Endothelial cell of umbilical vein (primary cell): Measurements from ENCODE around the gene TNPO1. TPM values are rescaled to one million over a fixed set of nuclear protein-coding genes. Genes with fewer than 3 reads are reported as not detected.

Experiments
- BruUV-seq: library from RNA; stranded (reverse); fragments of 400-500 nt; replicated peaks from 2 replicates; lab custom pipeline; 2021; lab: Mats Ljungman, UMichigan
- CTCF ChIA-PET: fragments of 300-600, 350-600 bp; sonication (Branson Sonifier 250); formaldehyde crosslinking; loops from one replicate; lab custom pipeline; 2021; ENCODE audit warnings: antibody characterized with exemption, inconsistent platforms; lab: Charles Lee
- POLR2A ChIA-PET: fragments of 300-600, 350-600 bp; sonication (Branson Sonifier 250); formaldehyde crosslinking; loops from one replicate; lab custom pipeline; 2021; ENCODE audit warnings: antibody characterized with exemption, inconsistent platforms; lab: Charles Lee
- DNase-seq: peaks from one replicate; pipeline ENCODE4 v3.0.0-alpha.2; 2011; ENCODE audit warnings: low read depth, low spot score
- FAIRE-seq: peaks from 2 replicates; lab custom pipeline; 2011; peaks lifted over from hg19 to GRCh38; lab: Jason Lieb, UNC
- H2AFZ ChIP-seq: 2 replicates; pipeline ENCODE4 v1.6.0; 2012; ENCODE audit warnings: low read depth, low read length, control low read depth, inconsistent platforms
- H3K27ac ChIP-seq: 2 replicates; pipeline ENCODE4 v1.5.1; 2011; ENCODE audit warnings: low read depth, mild to moderate bottlenecking, control low read depth, low read length, moderate library complexity; ENCODE audit not compliant: insufficient read depth
- H3K27me3 ChIP-seq, 2 experiments: 2 replicates each; pipeline versions ENCODE4 v1.6.0 to v1.6.1; 2011; ENCODE audit warnings: low read length in 2 of 2, mixed read lengths in 1 of 2; ENCODE audit not compliant: control insufficient read depth in 2 of 2, insufficient read depth in 2 of 2
- H3K36me3 ChIP-seq, 2 experiments: 2 replicates in 1 of 2; 3 replicates in 1 of 2; pipeline ENCODE4 v1.5.1; 2011; ENCODE audit warnings: low read length in 2 of 2, mild to moderate bottlenecking in 1 of 2, moderate library complexity in 1 of 2; ENCODE audit not compliant: control insufficient read depth in 2 of 2, insufficient read depth in 2 of 2; ENCODE audit errors: extremely low read depth in 1 of 2
- H3K4me1 ChIP-seq: 3 replicates; pipeline ENCODE4 v1.5.1; 2011; ENCODE audit warnings: mild to moderate bottlenecking, low read length; ENCODE audit not compliant: control insufficient read depth, insufficient read depth; ENCODE audit errors: extremely low read depth
- H3K4me2 ChIP-seq: 2 replicates; pipeline ENCODE4 v1.6.1; 2011; ENCODE audit warnings: low read length, control low read depth, mixed read lengths; ENCODE audit not compliant: insufficient read depth
- H3K4me3 ChIP-seq, 3 experiments: fragments of 200-600 bp in 1 of 3; sonication (generic), shearing (Covaris generic) in 1 of 3; replicated peaks in 1 of 3; 2 replicates each; pipeline ENCODE4 v1.5.1; 2011 to 2016; ENCODE audit warnings: control low read depth in 3 of 3, low read length in 3 of 3, mild to moderate bottlenecking in 2 of 3, inconsistent platforms in 1 of 3, low read depth in 1 of 3, moderate library complexity in 1 of 3; ENCODE audit not compliant: insufficient read depth in 1 of 3
- H3K79me2 ChIP-seq: 2 replicates; pipeline ENCODE4 v1.6.0; 2012; ENCODE audit warnings: low read length, inconsistent platforms; ENCODE audit not compliant: control insufficient read depth, insufficient read depth
- H3K9ac ChIP-seq: replicated peaks from 2 replicates; pipeline ENCODE3; 2011; ENCODE audit warnings: low read length, control low read depth; ENCODE audit not compliant: insufficient read depth; ENCODE audit errors: extremely low read depth
- H3K9me1 ChIP-seq: replicated peaks from 3 replicates; pipeline ENCODE4 v1.6.0; 2011; ENCODE audit warnings: mild to moderate bottlenecking, low read length; ENCODE audit not compliant: control insufficient read depth, insufficient read depth; ENCODE audit errors: extremely low read depth
- H3K9me3 ChIP-seq: replicated peaks from 2 replicates; pipeline ENCODE4 v1.5.1; 2012; ENCODE audit warnings: low read length, inconsistent platforms; ENCODE audit not compliant: control insufficient read depth, insufficient read depth
- H4K20me1 ChIP-seq: replicated peaks from 2 replicates; pipeline ENCODE3; 2011; ENCODE audit warnings: mild to moderate bottlenecking, low read length; ENCODE audit not compliant: control insufficient read depth, insufficient read depth; ENCODE audit errors: extremely low read depth
- CTCF ChIP-seq, 2 donors: IDR thresholded peaks; 1 replicate in 1 of 2; 2 replicates in 1 of 2; pipeline ENCODE4 v1.5.1; 2011; ENCODE audit warnings: low read length in 2 of 2, mild to moderate bottlenecking in 2 of 2, moderate library complexity in 2 of 2, control low read depth in 1 of 2, inconsistent platforms in 1 of 2, low read depth in 1 of 2; ENCODE audit not compliant: insufficient read depth in 1 of 2; ENCODE audit errors: extremely low read depth in 1 of 2
- EZH2 ChIP-seq: IDR thresholded peaks from 2 replicates; pipeline ENCODE4 v1.6.1; 2012; ENCODE audit warnings: borderline replicate concordance, low read depth, mild to moderate bottlenecking, moderate library complexity, low read length, inconsistent platforms; ENCODE audit not compliant: severe bottlenecking
- FOS ChIP-seq: IDR thresholded peaks from 2 replicates; pipeline ENCODE4 v1.6.1; 2011; ENCODE audit warnings: mild to moderate bottlenecking, low read length, moderate library complexity, borderline replicate concordance; ENCODE audit not compliant: insufficient read depth
- GATA2 ChIP-seq: IDR thresholded peaks from 2 replicates; pipeline ENCODE4 v1.7.0; 2011; ENCODE audit warnings: low read depth, mild to moderate bottlenecking, moderate library complexity, mixed read lengths, low read length; ENCODE audit not compliant: insufficient read length, insufficient read depth
- JUN ChIP-seq: IDR thresholded peaks from 2 replicates; pipeline ENCODE4 v1.6.1; 2011; ENCODE audit warnings: borderline replicate concordance, low read depth; ENCODE audit not compliant: insufficient read length, insufficient read depth
- MYC ChIP-seq: IDR thresholded peaks from one replicate; pipeline ENCODE4 v1.6.1; 2011; ENCODE audit warnings: mild to moderate bottlenecking, low read depth, low read length
- POLR2A ChIP-seq: IDR thresholded peaks from 2 replicates; pipeline ENCODE4 v1.6.1; 2012; ENCODE audit warnings: low read depth, mild to moderate bottlenecking, control low read depth, low read length
- POLR2AphosphoS5 ChIP-seq: IDR thresholded peaks from 2 replicates; pipeline ENCODE4 v1.6.1; 2012; ENCODE audit warnings: low read depth, mild to moderate bottlenecking, control low read depth, low read length, moderate library complexity; ENCODE audit not compliant: insufficient read depth
- dilution Hi-C: fragments of 300-500 bp; cut with MboI; formaldehyde crosslinking; loops from one replicate; pipeline ENCODE4 v1.15.0; 2019; ENCODE audit warnings: low sequenced_read_pairs; ENCODE audit not compliant: extremely low pct_ligation_motif_present
- intact Hi-C: fragments of 100-400 bp; cut with micrococcal nuclease; formaldehyde crosslinking; loops from one replicate; pipeline ENCODE4 v1.10.0; 2022
- polyA plus RNA-seq, 4 experiments: library from polyadenylated mRNA; depleted of rRNA in 3 of 4; stranded (reverse) in 3 of 4; unstranded in 1 of 4; fragments of >200 nt; gene quantifications; 2 replicates each; pipeline versions ENCODE4 v1.2.1 to v1.2.3, GENCODE V29; 2011 to 2012; ENCODE audit warnings: missing spikeins in 1 of 4
- total RNA-seq: library from RNA; stranded (reverse); gene quantifications from 2 replicates; pipeline ENCODE4 v1.2.3, GENCODE V29; 2021
- TF ChIP-seq, protein P1 (sequence below): IDR thresholded peaks from 2 replicates; pipeline ENCODE4 v1.6.1; 2011; ENCODE audit not compliant: insufficient read depth, insufficient read length

Gene TNPO1
- total and polyA plus RNA-seq, 2 donors (not counting 3 experiments of a cell fraction or from before 2014, with no cell fraction given): 65.6 to 298 TPM

GRCh38 chr5:72796001-72796400 lies 20.5 kb upstream of the TNPO1 start:
- no peak for DNase-seq
- H3K79me2 ChIP-seq: no peaks in the 10 kb centered on the region
- H3K9me3 ChIP-seq: no peaks in the 10 kb centered on the region
- H3K4me3 ChIP-seq: no peak overlapping the region
- CTCF ChIA-PET: interaction anchor here (1.2 to 2.1 kb wide), 2 partner anchors 9 to 185 kb away, joined by 3 to 6 read pairs; no protein-coding TSS in a partner anchor
- no peak overlapping the region for H3K4me2 ChIP-seq
- H3K4me1 ChIP-seq: peaks cover 11% of the 10 kb centered on the region
- POLR2A ChIA-PET: no interaction called here
- no peaks in the 10 kb centered on the region for H4K20me1 ChIP-seq
- no peak for FAIRE-seq
- no peak overlapping the region for H3K9ac ChIP-seq
- dilution Hi-C loops (no loop called here), intact Hi-C loops (no loop called here)
- H3K9me1 ChIP-seq: no peaks in the 10 kb centered on the region
- no peaks in the 10 kb centered on the region for H3K27me3 ChIP-seq
- no peak for TF ChIP-seq JUN
- TF ChIP-seq MYC: no peak
- no peak for TF ChIP-seq EZH2
- no peak for TF ChIP-seq POLR2AphosphoS5
- TF ChIP-seq POLR2A: no peak
- no peak for TF ChIP-seq CTCF (IDR thresholded peaks at IDR 0.05; ENCODE audit: extremely low read depth in 1 of 2, insufficient read depth in 1 of 2, low read depth in 1 of 2, low read length in 2 of 2)
- no peak for TF ChIP-seq FOS
- no peak for TF ChIP-seq GATA2
- TF ChIP-seq, protein P1, sequence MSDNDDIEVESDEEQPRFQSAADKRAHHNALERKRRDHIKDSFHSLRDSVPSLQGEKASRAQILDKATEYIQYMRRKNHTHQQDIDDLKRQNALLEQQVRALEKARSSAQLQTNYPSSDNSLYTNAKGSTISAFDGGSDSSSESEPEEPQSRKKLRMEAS: no peak
- no peak overlapping the region for H2AFZ ChIP-seq
- no peaks in the 10 kb centered on the region for H3K36me3 ChIP-seq
- no peak overlapping the region for H3K27ac ChIP-seq
- BruUV-seq: no TSS peak
